Measurements from ENCODE around the gene INS. TPM values are rescaled to one million over a fixed set of nuclear protein-coding genes. Genes with fewer than 3 reads are reported as not detected.

Gene INS
- total RNA-seq, 1 donor from 2014 or later = not detected

DNA sequence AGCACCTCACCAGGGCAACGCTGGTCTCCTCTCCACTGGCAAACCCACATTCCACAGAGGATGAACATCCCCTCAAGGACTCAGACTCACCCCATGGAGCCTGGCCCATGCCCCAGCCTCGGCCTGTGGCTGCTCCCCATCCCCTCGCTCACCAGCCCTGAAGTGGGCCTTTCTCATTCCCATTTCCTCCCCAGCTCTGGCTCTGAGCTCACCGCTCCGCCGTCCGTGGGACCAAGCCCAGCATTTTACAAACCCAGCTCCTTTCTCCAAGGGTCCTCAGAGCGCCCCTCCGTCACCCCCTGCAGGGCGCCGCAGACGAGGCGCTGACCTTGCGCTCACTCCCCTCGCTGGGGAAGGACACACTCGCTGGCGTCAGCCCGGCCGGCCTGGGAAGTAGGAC lies 15.0 kb downstream of the INS start:
- peaks cover 81% of the 10 kb centered on the region for H3K27me3 Mint-ChIP-seq (ENCODE audit: low read depth, unreplicated experiment)
- no peak overlapping the region for H3K4me3 Mint-ChIP-seq (ENCODE audit: unreplicated experiment)
- Histone ChIP-seq H3K9me3 (ENCODE audit: insufficient read depth, low read depth, low read length) (no peaks in the 10 kb centered on the region), H3K4me3 (ENCODE audit: insufficient read depth, low read depth, low read length) (no peak overlapping the region), H4K20me1 (ENCODE audit: insufficient read depth, low read length) (peaks cover 20% of the 10 kb centered on the region), H3K79me2 (ENCODE audit: insufficient read depth, low read length) (no peaks in the 10 kb centered on the region), H3K9ac (ENCODE audit: low read length) (no peak overlapping the region), H3K27me3 (ENCODE audit: insufficient read depth, low read length) (peaks cover 96% of the 10 kb centered on the region), H3K4me1 (ENCODE audit: insufficient read depth, low read length) (no peaks in the 10 kb centered on the region), H3K27ac (ENCODE audit: low read depth, low read length) (no peak overlapping the region), H3K36me3 (ENCODE audit: insufficient read depth, low read length) (no peaks in the 10 kb centered on the region), H3K4me2 (ENCODE audit: low read length) (no peak overlapping the region), H2AFZ (ENCODE audit: low read depth, low read length) (no peak overlapping the region)
- no peak overlapping the region for H3K27ac Mint-ChIP-seq (ENCODE audit: unreplicated experiment)
- DNase-seq (ENCODE audit: low read depth) (no peak), FAIRE-seq (no peak)
- no peaks in the 10 kb centered on the region for H3K4me1 Mint-ChIP-seq (ENCODE audit: low read depth, unreplicated experiment)
- no peaks in the 10 kb centered on the region for H3K36me3 Mint-ChIP-seq (ENCODE audit: low read depth, unreplicated experiment)
- H3K9me3 Mint-ChIP-seq (ENCODE audit: unreplicated experiment) = no peaks in the 10 kb centered on the region
- no peak for TF ChIP-seq EZH2 (IDR thresholded peaks at IDR 0.05; ENCODE audit: insufficient read depth, low read length)
- TF ChIP-seq, protein P1, sequence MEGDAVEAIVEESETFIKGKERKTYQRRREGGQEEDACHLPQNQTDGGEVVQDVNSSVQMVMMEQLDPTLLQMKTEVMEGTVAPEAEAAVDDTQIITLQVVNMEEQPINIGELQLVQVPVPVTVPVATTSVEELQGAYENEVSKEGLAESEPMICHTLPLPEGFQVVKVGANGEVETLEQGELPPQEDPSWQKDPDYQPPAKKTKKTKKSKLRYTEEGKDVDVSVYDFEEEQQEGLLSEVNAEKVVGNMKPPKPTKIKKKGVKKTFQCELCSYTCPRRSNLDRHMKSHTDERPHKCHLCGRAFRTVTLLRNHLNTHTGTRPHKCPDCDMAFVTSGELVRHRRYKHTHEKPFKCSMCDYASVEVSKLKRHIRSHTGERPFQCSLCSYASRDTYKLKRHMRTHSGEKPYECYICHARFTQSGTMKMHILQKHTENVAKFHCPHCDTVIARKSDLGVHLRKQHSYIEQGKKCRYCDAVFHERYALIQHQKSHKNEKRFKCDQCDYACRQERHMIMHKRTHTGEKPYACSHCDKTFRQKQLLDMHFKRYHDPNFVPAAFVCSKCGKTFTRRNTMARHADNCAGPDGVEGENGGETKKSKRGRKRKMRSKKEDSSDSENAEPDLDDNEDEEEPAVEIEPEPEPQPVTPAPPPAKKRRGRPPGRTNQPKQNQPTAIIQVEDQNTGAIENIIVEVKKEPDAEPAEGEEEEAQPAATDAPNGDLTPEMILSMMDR (IDR thresholded peaks at IDR 0.05; ENCODE audit: insufficient read depth, low read depth, low read length) = no peak

GRCh38 chr11:2144544-2145248 lies 16.3 kb downstream of the INS start:
- Histone ChIP-seq H3K9ac (ENCODE audit: low read length) (no peak overlapping the region), H4K20me1 (ENCODE audit: insufficient read depth, low read length) (peaks cover 10% of the 10 kb centered on the region), H2AFZ (ENCODE audit: low read depth, low read length) (no peak overlapping the region), H3K4me1 (ENCODE audit: insufficient read depth, low read length) (no peaks in the 10 kb centered on the region), H3K27me3 (ENCODE audit: insufficient read depth, low read length) (peaks cover 89% of the 10 kb centered on the region), H3K27ac (ENCODE audit: low read depth, low read length) (no peak overlapping the region), H3K4me2 (ENCODE audit: low read length) (no peak overlapping the region), H3K9me3 (ENCODE audit: insufficient read depth, low read depth, low read length) (no peaks in the 10 kb centered on the region), H3K36me3 (ENCODE audit: insufficient read depth, low read length) (no peaks in the 10 kb centered on the region), H3K4me3 (ENCODE audit: insufficient read depth, low read depth, low read length) (no peak overlapping the region), H3K79me2 (ENCODE audit: insufficient read depth, low read length) (no peaks in the 10 kb centered on the region)
- Mint-ChIP-seq H3K4me1 (ENCODE audit: low read depth, unreplicated experiment) (no peaks in the 10 kb centered on the region), H3K9me3 (ENCODE audit: unreplicated experiment) (no peaks in the 10 kb centered on the region), H3K27ac (ENCODE audit: unreplicated experiment) (no peak overlapping the region), H3K36me3 (ENCODE audit: low read depth, unreplicated experiment) (no peaks in the 10 kb centered on the region), H3K27me3 (ENCODE audit: low read depth, unreplicated experiment) (peaks cover 74% of the 10 kb centered on the region), H3K4me3 (ENCODE audit: unreplicated experiment) (no peak overlapping the region)
- DNase-seq (ENCODE audit: low read depth) (no peak), FAIRE-seq (no peak)
- TF ChIP-seq EZH2 (IDR thresholded peaks at IDR 0.05; ENCODE audit: insufficient read depth, low read length) = no peak

DNA sequence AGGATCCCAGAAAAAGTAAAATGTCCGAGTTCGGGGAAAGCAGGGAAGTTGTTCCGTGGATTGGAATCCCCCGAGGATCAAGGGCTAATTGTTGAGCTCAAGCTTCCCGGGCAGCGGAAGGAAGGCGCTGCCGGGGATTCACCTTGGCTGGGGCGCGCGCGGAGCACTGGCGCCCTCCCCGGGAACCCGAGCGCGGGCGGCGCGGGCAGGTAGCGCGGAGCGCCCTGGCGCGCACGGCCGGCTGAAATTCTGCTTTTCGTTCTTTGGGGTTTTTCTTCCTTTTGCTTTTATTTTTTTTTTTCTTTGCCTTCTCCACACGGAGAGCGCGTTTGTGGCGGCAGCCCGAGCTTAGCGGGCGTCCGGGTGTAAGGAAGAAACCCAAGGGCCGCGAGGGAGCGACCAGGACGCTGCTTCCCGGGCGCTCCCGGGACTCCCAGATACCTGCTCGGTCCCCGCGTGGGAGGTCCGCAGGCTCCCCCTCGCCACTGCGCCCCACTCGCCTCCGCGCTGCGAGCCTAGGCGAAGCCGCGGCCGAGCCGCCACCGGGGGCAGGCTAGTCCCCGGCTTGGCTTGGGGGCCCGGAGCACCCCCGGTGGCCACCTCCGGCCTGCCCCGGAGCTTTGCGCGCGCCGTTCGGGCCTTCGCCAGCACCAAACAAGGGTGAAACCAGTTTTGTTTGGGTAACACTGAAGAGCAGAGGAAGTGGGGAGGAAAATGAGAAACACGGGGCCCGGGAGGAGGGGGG lies 17.0 kb downstream of the INS start:
- H3K9me3 Mint-ChIP-seq (ENCODE audit: unreplicated experiment) = no peaks in the 10 kb centered on the region
- H3K27me3 Mint-ChIP-seq (ENCODE audit: low read depth, unreplicated experiment) = peaks cover 72% of the 10 kb centered on the region
- Histone ChIP-seq H3K27me3 (ENCODE audit: insufficient read depth, low read length) (peaks cover 81% of the 10 kb centered on the region), H3K79me2 (ENCODE audit: insufficient read depth, low read length) (no peaks in the 10 kb centered on the region), H3K4me1 (ENCODE audit: insufficient read depth, low read length) (no peaks in the 10 kb centered on the region), H2AFZ (ENCODE audit: low read depth, low read length) (no peak overlapping the region), H3K4me3 (ENCODE audit: insufficient read depth, low read depth, low read length) (no peak overlapping the region), H3K9ac (ENCODE audit: low read length) (no peak overlapping the region), H4K20me1 (ENCODE audit: insufficient read depth, low read length) (peaks cover 10% of the 10 kb centered on the region), H3K36me3 (ENCODE audit: insufficient read depth, low read length) (no peaks in the 10 kb centered on the region), H3K27ac (ENCODE audit: low read depth, low read length) (no peak overlapping the region), H3K9me3 (ENCODE audit: insufficient read depth, low read depth, low read length) (no peaks in the 10 kb centered on the region), H3K4me2 (ENCODE audit: low read length) (peak overlapping the region; percentile 5)
- H3K4me3 Mint-ChIP-seq (ENCODE audit: unreplicated experiment) = no peak overlapping the region
- H3K4me1 Mint-ChIP-seq (ENCODE audit: low read depth, unreplicated experiment) = no peaks in the 10 kb centered on the region
- no peak for DNase-seq (ENCODE audit: low read depth)
- TF ChIP-seq, protein P1 (IDR thresholded peaks at IDR 0.05; ENCODE audit: insufficient read depth, low read depth, low read length) = no peak
- peak; percentile 80 for TF ChIP-seq EZH2 (IDR thresholded peaks at IDR 0.05; ENCODE audit: insufficient read depth, low read length)
- H3K36me3 Mint-ChIP-seq (ENCODE audit: low read depth, unreplicated experiment) = no peaks in the 10 kb centered on the region
- no peak for FAIRE-seq
- no peak overlapping the region for H3K27ac Mint-ChIP-seq (ENCODE audit: unreplicated experiment)
